Adipose tissue (tissue), 3 donors: ENCODE results near the gene LAMA2. TPM values are rescaled to one million over a fixed set of nuclear protein-coding genes. Genes with fewer than 3 reads are reported as not detected.

Source experiments
- H3K27ac ChIP-seq: one replicate; pipeline ENCODE4 v1.5.1; 2013; ENCODE audit warnings: low read depth, low read length
- WGBS, 3 donors: extraction: QIAGEN DNeasy Blood & Tissue Kit; methylation state at CpG; one replicate each; pipeline ENCODE4 v1.1.7; 2013; 5-methylcytosine and 5-hydroxymethylcytosine counted together
- polyA plus RNA-seq, 3 donors: library from polyadenylated mRNA; stranded (reverse); fragments of 200-250 nt; gene quantifications; one replicate each; pipeline ENCODE4 v1.2.3, GENCODE V29; 2013
- donor health status: healthy with polysubstance abuse.
- donor health status: Bipolar disorder and iron deficiency.
- donor health status: healthy.

LAMA2 gene
- polyA plus RNA-seq, 3 donors = 9.7 to 36.0 (median 26.0) TPM

DNA sequence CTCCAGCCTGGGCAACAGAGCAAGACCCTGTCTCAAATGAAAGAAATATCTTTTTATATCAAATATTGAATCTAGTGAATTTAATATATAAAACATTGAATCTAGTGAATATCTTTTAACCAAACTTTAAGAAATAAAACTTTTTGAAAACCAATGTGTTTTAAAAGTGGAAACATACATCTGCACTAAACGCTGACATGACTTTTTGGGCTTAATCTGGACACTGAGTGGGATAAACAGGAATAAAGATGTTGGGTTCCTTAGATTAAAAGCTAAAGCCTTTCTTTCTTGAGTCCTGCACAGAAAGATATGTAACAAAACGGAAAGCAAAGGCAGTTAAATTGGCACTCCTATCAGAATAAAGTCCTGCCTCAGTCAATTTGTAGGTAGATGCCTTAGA is 636.8 kb downstream of the LAMA2 start:
- 94 to 97% (median 96%) methylated on average over 2 of the region's 2 CpGs for WGBS, 3 donors
- H3K27ac ChIP-seq = no peak overlapping the region

DNA sequence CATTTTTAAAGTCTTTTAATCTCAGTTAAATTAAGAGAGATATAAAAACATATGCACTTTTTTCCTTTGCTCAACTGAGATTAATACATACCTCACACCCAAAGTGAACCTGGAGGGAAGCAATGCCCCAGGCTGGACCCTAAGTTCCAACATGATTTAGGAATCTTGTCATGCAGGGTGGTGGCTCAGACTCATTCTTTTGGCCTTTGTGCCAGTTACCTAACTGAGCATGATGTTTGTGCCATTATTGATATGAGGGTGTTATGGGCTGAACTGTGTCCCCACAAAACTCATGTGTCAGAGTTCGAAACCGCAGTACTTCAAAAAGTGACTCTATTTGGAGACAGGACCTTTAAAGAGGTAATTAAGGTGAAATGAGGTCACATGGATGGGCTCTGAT is 639.0 kb downstream of the LAMA2 start:
- 45 to 47% (median 46%) methylated on average over 2 of the region's 2 CpGs for WGBS, 3 donors
- no peak overlapping the region for H3K27ac ChIP-seq

DNA sequence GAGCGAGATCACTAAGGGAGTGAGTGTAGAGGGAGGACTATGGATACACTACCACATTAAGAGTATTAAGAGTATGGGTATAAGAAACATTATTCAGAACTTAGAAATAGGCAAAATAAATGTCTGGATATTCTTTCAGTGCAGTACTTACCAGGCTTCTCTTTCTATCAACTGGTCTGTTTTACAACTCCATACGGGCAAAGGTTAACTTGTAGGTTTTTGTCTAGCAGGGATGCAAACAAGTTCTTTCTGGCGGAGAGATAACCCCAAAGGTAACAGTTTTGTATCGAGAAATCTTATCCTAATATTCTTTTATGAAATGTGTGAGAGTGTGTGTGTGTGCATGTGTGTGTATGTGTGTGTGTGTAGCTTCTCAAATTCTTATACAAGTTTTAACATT is 640.9 kb downstream of the LAMA2 start:
- WGBS, 3 donors = 73 to 94% (median 83%) methylated on average over 4 of the region's 4 CpGs
- H3K27ac ChIP-seq = no peak overlapping the region

DNA sequence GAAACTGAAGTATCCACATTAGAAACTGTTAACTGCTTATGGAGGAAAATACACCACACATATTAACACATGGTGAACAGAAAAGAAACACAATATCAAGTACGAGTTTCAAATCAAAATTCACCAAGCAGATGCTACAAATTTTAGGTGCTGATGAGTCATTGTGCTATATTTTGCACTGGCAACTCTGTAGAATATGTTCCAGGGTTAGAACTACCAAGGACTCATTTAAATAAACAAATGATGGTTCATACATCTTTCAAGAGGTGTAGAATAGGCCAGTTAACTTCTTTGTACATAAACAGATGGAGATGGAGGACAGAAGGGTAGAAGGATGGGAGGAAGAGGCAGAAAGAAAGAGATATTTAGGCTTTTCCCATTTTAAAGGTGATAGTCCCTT is 642.1 kb downstream of the LAMA2 start:
- no peak overlapping the region for H3K27ac ChIP-seq
- 84 to 96% (median 86%) methylated on average over 1 of the region's 1 CpG for WGBS, 3 donors

DNA sequence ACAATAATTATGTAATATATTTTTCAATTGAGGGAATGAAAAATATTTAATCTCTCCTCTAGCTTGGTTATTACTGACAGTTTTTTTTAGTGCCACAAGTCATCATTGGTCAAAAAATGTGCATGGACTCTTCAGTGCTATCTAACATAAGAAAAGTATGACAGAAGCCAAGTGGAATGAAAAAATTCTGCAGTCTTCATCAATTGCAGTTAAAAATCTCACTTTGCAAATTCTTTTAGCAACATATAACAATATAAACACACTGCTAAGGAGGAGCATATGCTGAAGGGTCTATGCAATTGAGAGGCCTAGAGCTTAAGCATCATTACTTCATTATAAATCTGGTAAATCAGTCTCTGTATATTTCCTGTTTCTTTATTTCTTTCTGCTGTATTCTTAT is 652.0 kb downstream of the LAMA2 start:
- H3K27ac ChIP-seq = no peak overlapping the region

DNA sequence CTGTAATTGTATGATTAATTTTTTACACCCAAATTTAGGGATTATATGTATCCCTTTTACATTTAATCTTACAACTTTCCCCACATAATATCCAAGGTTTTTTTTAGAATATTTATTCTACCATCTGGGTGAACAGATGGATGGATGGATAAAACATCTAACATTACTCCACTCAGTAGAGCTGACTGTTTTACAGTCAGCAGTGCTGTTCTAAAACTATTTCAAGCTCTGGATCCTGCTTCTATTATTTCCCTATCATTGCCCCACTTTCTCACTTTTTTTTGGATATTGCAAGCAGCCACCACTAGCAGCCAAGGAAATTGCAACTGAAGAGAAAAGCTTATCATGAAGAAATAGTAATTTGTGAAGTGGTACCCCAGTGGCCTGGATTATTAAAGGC is 653.3 kb downstream of the LAMA2 start:
- H3K27ac ChIP-seq = no peak overlapping the region

DNA sequence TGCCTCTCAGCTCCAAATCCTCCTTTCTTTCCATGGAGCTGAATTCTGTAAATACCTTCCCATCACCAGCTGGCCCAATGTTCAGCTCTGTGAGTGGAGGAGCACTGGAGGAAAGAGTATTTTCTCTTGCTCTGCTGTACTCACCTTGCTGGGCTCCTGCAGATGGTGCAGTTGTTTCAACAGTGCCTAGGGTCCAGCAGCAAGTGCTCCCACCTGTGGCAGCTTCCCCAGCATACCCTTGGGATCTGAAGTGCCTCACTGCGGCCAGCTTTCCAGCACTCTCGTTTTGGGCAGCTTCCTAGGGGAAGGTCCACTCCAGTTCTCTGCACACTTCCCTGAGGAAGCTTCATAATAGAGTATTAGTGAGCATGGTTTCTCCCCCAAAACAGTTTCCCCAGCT is 656.1 kb downstream of the LAMA2 start:
- WGBS, 3 donors = 60 to 84% (median 74%) methylated on average over 2 of the region's 2 CpGs
- H3K27ac ChIP-seq = no peak overlapping the region

DNA sequence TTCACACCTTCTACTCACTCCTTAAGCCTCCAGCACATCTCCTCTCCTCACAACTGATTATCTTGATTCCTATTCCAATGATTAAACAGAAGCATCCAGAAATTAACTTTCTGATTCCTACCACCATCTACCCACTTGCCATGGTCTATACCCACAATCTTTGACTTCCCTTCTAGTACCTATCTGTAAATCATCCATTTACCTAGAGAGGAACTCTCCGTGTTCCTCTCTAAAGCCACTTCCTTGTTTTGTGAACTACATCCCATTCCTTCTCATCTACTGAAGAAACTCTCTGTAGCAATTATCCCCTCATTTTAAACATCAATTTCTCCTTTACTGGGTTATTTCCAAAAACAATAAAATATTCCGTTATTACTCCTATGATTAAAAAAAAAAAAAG is 659.8 kb downstream of the LAMA2 start:
- no peak overlapping the region for H3K27ac ChIP-seq
- WGBS, 3 donors = 59 to 77% (median 61%) methylated on average over 2 of the region's 2 CpGs

DNA sequence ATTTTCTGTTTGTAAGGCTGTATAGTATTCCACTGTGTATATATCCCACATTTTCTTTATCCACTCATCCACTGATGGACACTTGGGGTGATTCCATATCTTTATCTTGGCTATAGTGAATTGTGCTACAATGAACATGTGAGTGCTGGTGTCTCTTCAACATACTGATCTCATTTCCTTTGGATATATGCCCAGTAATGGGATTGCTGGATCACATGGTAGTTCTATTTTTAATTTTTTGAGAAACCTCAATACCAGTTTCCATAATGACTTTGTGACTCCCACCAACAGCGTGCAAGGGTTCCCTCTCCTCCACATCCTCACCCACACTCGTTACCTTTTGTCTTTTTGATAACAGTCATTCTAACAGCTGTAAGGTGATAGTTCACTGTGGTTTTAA is 661.0 kb downstream of the LAMA2 start:
- 72 to 86% (median 78%) methylated on average over 2 of the region's 2 CpGs for WGBS, 3 donors
- no peak overlapping the region for H3K27ac ChIP-seq

DNA sequence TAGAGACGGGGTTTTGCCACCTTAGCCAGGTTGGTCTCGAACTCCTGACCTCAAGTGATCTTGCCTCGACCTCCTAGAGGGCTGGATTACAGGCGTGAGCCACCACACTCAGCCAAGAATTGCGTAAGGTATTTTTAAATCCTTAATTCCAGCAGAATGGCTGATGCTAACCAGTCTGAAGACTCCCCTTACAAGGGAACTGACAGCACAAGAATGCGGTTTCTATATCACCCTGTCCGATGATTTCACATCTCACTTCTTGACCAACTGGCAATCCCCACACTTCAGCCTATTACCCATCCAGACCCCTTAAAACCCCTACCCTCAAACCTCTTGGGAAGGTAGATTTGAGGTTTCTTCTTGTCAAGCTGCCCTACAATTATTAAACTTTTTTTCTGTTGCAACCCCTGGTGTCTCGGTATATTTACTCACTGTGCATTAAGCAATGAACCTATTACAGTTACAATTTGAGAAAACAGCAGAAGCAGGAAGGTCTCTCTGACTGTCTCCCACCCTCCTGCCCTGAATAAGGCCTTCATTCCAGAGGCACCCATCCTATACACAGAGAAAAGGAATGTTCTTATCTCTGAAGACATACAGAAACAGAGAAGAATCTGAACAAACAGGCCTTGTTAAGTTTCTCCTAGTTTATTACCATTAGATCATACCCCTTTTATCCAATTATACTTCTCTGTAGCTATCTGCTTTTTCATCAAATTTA is 662.1 kb downstream of the LAMA2 start:
- 94 to 96% (median 95%) methylated on average over 8 of the region's 8 CpGs for WGBS, 3 donors
- H3K27ac ChIP-seq = no peak overlapping the region

DNA sequence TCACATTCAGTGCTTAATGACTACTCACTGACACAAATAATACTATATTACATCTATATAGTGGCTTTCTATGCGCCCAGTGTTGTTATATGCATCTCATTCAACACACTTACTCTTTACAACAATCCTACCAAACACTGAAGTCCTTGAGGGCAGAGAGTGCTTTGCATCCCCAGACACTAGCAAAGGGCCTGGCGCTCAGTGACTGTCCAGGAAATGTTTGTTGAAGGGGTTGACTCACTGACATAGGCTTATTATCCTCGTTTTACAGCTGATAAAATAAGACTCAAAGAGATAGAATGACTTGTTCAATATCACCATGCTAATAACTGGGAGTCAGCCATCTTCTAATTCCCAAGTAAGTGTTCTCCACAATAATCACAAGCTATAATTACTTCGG is 663.8 kb downstream of the LAMA2 start:
- H3K27ac ChIP-seq = no peak overlapping the region
- 87 to 89% (median 88%) methylated on average over 4 of the region's 4 CpGs for WGBS, 3 donors

DNA sequence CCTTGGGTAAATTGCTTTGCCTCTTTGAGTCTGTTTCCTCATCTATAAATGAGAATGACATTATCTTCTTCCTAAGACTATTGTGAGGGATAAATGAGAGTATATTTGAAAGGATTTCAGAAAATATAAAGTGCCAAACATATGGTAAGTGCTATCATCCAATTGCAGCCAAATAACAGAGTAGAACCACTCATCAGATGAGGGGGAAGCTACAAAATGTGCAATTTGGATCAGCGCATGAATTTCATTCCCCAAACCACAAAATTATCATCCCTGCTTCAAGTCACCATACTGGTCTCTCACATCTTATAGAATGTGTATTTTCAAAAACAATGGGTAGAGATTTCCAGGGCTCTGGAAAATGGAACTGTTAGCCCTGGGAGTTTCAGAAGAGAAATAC is 668.5 kb downstream of the LAMA2 start:
- H3K27ac ChIP-seq = no peak overlapping the region
- WGBS, 3 donors = 90 to 100% (median 94%) methylated on average over 1 of the region's 1 CpG

DNA sequence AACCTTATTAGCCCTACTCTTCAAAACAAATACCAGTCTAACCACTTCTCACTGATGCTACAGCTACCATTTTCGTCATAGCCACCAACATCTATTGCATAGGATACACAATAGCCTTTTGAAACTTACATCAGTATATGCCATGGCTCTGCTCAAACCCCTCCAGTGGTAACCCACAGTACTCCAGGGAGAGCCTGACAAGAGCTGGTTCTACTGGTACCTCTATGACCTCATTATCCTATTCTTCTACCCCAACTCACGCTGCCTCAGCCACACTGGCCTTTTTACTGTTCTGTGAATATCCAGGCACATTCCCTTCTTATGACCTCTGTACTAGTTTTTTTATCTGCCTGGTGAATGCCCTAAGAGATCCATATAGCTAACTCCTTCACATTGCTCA is 669.5 kb downstream of the LAMA2 start:
- no peak overlapping the region for H3K27ac ChIP-seq
- WGBS, 3 donors = 94 to 95% (median 95%) methylated on average over 2 of the region's 2 CpGs

DNA sequence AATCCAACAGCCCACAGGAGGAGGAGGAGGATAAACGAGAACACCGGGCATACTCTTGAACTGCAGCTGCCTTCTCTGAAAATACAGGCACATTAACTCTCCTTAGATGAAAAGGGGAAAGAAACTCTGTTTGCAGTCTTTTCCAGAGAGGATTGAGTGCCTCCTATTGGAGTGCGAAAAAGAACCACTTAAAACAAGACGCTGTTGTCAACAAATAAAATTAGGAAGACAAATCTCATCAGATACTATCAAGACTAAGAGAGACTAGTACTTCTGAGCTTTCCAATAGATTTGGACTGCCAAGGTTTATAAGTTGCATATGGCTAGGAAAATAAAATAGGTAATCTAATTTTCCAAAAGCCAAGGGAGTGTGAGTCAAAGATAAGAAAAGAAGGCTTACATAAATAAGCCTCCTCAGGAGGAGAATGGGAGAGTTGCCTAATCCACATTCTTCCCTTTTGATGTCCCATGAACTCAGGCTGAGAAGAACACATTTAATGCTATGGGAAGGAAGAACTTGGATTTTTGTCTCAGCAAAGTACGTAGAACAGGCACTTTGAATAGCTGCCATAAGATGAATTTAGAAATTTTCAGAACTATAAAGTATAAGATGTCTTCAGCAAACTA is 672.4 kb downstream of the LAMA2 start:
- 75 to 85% (median 81%) methylated on average over 5 of the region's 5 CpGs for WGBS, 3 donors
- H3K27ac ChIP-seq = no peak overlapping the region

DNA sequence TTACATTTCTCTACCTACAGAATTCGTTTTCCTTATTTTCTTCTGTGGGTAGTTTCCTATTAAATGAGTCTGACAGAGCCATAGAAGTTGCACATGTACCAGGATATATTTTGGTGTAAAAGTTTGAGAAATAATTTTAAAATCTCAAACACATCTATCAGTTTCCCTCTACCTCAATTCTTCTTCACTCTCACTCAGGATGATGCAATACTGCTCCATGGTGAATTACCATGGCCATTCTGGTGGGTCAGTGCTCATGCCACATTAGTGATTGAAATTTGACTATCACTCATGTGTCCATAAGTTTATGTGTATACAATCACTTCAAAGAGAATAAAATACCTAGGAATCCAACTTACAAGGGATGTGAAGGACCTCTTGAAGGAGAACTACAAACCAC is 675.3 kb downstream of the LAMA2 start:
- WGBS, 3 donors = 81 to 95% (median 89%) methylated on average over 1 of the region's 1 CpG
- no peak overlapping the region for H3K27ac ChIP-seq

DNA sequence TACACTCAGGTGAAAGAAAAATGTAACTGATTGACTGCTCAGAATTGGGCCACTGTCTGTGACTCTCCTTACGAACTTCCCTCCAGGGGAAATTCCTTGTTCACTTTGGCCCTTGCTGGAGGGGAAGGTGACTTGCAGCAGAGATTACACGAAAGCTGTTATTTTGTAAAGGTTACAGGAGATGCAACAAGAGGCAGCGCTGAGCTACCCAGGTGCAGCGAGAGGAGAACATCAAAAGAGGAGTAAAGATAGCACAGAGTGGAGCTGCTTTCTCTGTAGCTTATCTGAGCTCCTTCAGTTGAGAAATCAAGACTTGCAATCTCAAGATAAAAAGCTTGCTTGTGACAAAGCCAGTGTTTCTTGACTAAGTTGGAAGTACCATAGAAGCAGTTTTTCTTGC is 682.4 kb downstream of the LAMA2 start:
- WGBS, 3 donors = 78 to 89% (median 85%) methylated on average over 4 of the region's 4 CpGs
- H3K27ac ChIP-seq = no peak overlapping the region

DNA sequence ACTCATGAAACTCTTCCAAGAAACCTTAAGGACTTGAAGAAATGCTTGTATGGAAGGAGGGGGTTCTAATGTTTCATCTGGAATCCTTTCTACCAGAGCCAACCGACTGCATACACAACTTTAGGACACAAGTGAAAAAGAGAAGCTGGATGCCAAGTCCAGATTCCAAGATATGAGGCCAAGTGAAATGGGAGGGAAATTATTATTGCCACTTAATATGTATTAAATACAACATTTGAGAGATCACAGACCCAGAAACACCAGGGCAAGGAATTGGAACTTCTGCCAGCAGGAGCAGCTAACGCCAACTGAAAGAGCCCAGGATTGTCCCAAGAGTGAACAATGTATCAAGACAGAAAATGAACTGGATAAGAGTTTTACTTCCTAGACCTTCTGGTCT is 682.9 kb downstream of the LAMA2 start:
- WGBS, 3 donors = 43 to 74% (median 57%) methylated on average over 2 of the region's 2 CpGs
- no peak overlapping the region for H3K27ac ChIP-seq
